Endothelial cell of hepatic sinusoid (primary cell): ENCODE measurements around the gene KYAT1.
"Not testable (repeated sequence)": the region's sequence is repeated elsewhere in the genome, so short reads cannot be mapped to it uniquely, and the experiment has no call there.

Source experiments
- in situ Hi-C: cut with HindIII; loops from 2 replicates; pipeline ENCODE4 v1.10.0; 2017; ENCODE audit warnings: low sequenced_read_pairs

Gene KYAT1

DNA sequence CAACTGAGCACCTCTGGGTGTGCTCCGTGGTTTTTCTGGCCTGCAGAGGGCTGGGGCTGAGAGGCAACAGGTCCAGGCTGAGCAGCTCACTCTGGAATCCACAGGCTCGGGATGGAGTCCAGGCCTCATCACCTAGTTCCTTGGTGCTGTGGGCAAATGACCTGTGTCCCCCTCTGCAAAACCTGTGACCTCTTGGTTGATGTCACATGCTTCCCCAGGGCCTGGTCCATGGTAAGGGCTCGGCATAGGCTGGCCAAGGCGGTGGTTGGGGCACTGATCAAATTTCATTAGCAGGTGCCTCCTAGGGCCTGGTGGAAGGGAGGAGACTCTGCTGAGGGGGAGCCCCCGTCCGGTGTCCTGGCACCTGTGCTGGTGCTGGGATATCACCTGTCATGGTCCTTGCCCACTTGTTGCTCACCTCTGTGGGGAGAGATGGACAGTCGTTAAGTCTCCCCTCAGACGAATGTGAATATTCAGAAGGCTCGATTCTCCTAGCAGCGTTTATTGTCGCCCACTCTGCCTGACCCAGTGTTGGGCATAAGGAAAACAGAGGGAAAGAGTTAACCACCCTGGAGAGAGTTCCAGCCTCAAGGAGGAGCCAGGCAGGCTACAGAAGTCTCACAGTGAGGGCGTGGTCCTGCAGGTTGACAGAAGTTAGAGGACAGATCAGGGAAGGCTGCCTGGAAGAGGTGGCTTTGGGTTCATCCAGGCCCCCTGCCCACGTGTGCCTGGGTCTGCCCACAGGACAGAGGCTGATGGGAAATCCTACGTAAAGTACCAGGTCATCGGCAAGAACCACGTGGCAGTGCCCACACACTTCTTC is 60.0 kb downstream of the KYAT1 start:
- in situ Hi-C loops = no loop called here

- in situ Hi-C loops = no loop called here
These were observed 60.8 kb downstream of the KYAT1 start for GRCh38 chr9:128820665-128821583.

DNA sequence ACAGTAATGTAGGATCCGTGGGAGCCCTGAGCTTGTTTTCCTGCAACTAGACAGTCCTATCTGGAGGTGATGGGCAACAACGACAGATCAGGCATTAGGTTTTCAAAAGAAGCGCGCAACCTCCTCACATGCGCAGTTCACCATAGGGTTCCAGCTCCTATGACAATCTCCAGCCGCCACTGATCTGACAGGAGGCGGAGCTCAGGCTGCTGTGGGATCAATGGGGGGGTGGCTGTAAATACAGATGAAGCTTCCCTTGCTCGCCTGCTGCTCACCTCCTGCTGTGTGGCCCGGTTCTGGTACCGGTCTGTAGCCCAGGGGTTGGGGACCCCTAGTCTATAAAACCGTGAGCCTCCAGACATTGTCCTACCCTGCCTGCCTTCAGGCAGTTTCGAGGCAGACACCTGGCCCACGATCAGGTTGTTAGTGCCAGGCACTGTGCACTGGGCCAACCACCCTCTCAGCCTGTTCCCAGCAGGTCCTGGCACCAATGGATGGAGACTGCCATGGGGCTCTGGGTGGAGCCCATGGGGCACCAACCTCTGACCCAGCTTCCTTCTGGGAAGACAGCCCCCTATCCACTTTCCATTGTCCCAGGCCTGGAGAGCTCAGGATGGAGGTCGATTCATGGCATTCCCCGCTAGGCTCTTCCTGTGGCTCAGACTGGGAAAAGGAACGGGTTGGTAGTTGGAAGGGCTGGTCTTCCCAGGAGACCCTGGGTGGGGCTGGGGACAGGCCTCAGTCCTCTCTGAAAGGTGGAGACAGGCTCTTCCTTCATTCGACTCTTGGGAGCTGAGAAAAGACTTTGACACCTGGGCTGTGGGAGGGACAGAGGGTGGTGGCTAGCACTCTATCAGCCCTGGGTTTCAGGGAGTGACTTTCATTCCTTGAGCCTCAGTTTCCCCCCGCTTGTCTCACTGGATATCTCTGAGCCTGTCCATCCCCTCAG is 61.8 kb downstream of the KYAT1 start:
- in situ Hi-C loops = no loop called here

- in situ Hi-C loops = no loop called here
These were observed 62.7 kb downstream of the KYAT1 start for GRCh38 chr9:128818839-128819715.

GRCh38 chr9:128818099-128818838 is 63.5 kb downstream of the KYAT1 start, which contains the start of gene ENDOG:
Gene ENDOG, plus strand, starts transcription at chr9:128818500. Its CDS starts 185 bp downstream, at chr9:128818685.
- in situ Hi-C loops = no loop called here

DNA sequence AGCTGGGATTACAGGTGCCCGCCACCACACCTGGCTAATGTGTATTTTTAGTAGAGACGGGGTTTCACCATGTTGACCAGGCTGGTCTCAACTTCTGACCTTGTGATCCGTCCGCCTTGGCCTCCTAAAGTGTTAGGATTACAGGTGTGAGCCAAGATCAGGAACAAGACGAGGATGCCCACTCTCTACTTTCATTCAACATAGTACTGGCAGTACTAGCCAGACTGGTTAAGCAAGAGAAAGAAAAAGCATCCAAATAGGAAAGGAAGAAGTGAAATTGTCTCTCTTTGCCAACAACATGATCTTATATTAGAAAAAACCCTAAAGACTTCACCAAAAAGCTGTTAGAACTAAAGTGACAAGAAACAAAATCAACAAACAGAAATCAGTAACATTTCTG is 70.9 kb downstream of the KYAT1 start:
- in situ Hi-C loops = no loop called here

DNA sequence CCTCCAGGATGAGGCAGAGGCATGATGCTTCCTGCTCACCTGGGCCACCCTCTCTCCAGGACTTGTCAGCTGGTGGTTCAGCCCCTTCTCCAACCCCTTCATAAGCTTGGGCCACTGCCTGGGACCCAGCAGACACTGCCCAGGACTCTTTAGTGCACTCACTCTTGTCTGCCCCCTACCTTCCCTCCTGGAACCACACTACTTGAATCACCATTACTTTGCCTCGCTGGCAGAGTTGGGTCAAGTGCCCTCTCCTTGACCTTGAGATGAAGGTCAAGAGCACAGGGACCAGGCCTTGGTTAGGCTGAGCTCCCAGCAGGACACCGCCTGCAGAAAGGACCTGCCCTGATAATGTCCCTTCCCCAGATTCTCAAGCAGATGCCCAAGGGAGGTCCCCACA is 71.9 kb downstream of the KYAT1 start:
- in situ Hi-C loops = loop anchor here (5.0 kb wide), 3 partner anchors 57 to 227 kb away; partner anchors contain the start of gene MIGA2

DNA sequence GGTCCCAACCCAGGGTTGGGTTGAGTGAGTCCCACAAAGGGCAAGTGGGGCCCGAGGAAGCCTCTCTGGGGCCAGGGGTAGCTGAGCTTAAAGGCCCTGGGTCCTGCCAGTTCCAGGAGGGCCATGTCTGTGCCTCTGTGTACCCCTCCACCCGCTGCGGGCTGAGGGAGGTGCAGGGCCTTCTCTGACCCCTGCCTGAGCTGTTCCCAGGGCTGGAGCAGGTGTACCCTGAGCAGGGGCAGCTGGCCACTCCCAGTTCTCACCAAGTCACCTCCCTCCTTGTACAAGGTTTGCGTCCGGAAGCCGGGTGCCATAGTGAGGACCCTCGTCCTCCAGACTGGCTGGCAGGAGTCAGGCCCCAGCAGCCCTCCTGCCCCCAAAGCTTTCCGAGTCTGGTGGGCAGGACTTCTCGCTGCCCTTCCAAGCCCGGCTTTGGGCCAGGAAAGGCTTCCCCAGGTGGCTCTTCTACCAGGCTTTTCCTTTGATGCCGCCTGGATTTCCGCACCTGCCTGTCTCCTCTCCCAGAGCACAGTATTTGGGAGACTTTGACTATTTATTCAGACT is 72.6 kb downstream of the KYAT1 start:
- in situ Hi-C loops = loop anchor here (5.0 kb wide), 3 partner anchors 58 to 228 kb away; partner anchors contain the start of gene MIGA2

GRCh38 chr9:128808543-128808942 is 73.2 kb downstream of the KYAT1 start:
- in situ Hi-C loops = loop anchor here (5.0 kb wide), 3 partner anchors 59 to 229 kb away; partner anchors contain the start of gene MIGA2

DNA sequence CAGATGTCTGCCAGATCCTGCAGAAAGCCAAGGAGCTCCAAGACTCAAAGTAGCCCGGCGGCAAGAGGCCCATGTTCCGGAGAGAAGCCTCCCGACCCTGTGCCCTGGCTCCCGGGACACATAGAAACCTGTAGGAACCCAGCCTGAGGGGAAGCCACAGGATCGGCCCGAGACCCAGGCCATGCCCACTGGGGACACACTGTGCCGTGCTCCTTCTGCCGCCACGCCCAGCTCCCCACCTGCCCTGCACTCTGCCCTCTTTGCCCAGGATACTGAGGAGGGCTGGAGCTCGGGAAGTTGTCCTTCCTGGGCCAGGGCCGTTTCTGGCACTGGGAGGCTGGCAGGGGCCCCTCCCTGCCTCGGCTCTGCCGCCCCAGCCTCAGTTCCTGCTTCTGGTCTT is 73.9 kb downstream of the KYAT1 start:
- in situ Hi-C loops = loop anchor here (5.0 kb wide), 3 partner anchors 59 to 229 kb away; partner anchors contain the start of gene MIGA2

DNA sequence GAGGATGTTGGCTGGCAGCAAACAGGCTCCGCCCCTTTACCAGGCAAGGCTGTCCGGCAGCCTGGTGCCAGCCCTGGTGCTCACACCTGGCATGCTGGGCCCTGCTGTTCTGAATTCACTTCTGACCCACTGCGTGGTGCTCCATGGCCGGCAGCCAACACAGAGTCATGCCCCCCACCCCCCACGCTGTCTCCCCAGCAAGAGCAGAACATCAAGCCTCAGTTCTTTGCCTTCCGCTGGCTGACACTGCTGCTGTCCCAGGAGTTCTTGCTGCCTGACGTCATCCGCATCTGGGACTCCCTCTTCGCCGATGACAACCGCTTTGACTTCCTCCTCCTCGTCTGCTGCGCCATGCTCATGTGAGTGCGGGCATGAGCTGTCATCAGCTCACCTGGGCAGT is 76.1 kb downstream of the KYAT1 start:
- in situ Hi-C loops = loop anchor here (5.0 kb wide), 3 partner anchors 62 to 232 kb away; partner anchors contain the start of gene MIGA2

DNA sequence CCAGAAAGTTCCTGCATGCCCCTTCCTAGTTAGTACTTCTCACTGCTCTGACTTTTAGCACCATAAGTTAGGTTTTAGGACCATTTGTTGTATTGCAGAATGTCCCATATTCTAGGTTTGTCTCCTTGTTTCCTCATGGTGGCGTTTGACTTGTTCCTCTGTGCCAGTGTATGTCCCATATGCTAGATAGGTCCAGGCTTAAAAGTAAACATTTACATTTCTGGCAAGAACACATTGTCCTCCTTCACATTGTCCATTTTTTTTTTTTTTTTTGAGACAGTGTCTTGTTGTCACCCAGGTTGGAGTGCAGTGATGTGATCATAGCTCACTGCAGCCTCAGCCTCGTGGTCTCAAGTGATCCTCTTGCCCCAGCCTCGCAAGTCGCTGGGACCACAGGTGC is 79.3 kb downstream of the KYAT1 start:
- in situ Hi-C loops = no loop called here

DNA sequence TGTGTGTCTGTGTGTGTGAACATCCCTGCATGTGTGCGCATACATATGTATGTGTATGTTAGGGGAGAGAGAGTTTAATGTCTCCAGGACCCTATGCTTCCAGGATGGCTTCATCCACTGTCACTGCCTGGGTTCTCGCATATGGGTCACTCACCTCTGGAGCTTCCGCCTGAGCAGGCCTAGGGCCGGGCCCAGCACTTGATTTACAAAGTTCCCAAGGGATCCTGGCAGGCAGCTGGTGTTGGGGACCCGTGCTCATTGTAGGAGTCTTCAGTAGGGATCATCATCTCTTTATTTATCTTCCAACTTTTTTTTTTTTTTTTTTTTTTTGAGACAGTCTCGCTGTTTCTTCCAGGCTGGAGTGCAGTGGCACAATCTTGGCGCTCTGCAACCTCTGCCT is 81.7 kb downstream of the KYAT1 start:
- in situ Hi-C loops = no loop called here

GRCh38 chr9:128798896-128799295 is 82.9 kb downstream of the KYAT1 start:
- in situ Hi-C loops = no loop called here

GRCh38 chr9:128794961-128795360 is 86.8 kb downstream of the KYAT1 start:
- in situ Hi-C loops = not testable (repeated sequence)

GRCh38 chr9:128792978-128793686 is 88.6 kb downstream of the KYAT1 start:
- in situ Hi-C loops = no loop called here

DNA sequence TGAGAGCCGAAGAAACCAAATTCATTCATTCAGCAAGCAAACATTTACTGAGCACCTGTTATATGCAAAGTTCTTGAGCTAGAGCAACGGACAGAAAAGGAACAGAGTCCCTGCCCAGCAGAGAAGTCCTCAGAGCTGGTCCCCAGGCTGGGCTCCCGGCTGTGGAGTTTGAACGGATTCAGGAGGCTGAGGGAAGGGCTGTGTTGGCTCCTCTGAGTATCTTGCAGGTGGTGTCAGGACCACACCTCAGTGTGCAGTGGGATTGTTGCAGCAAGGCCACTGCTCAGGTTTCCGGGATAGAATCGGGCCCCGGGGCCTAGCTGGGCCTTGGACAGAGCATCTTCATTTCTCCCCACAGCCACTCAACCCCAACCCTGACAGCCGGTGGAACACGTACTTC is 89.6 kb downstream of the KYAT1 start:
- in situ Hi-C loops = no loop called here

GRCh38 chr9:128790536-128790935 is 91.2 kb downstream of the KYAT1 start:
- in situ Hi-C loops = no loop called here
